Neural progenitor cell (in vitro differentiated cells): ENCODE measurements around the gene LZIC.

Experiments
- EZH2 ChIP-seq: fragments of 200-600 bp; sonication (generic); IDR thresholded peaks from 2 replicates; pipeline ENCODE4 v1.6.1; 2017; ENCODE audit warnings: antibody characterized with exemption, mild to moderate bottlenecking, moderate library complexity
- TF ChIP-seq, protein P1 (sequence below): fragments of 200-600 bp; sonication (generic); IDR thresholded peaks from 2 replicates; pipeline ENCODE4 v1.5.1; 2017; ENCODE audit warnings: antibody characterized with exemption, mild to moderate bottlenecking

DNA sequence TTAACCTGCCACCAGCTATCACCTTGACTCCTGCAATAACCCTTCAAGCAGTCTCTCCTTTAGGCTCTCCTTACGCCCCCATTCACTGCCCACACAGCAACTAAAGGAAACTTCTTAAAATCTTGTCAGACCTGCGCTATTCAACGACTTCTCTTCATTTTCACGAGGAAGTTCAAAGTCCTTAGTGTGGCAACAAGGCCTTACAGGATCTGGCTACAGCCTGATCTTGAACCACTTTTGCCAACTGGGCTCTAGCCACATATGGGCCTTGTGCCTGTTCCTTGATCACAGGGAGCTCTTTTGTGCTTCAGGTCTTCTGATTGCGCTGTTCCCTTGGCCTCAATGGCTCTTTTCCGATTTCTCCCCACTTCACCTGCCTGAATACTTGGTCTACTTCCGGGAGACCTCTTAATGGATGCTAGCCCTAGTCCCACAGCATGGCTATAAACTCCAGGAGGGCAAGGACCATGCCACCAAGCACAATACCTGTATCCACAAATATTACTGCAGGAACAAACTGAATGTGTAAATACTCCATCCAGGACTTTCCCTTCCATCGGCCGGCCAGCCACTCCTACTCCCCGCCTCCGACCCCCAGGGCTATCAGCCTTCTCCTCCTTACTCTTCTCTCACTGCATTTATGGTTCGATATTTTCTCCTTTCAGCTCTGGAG is 30.8 kb downstream of the LZIC start:
- TF ChIP-seq, protein P1, sequence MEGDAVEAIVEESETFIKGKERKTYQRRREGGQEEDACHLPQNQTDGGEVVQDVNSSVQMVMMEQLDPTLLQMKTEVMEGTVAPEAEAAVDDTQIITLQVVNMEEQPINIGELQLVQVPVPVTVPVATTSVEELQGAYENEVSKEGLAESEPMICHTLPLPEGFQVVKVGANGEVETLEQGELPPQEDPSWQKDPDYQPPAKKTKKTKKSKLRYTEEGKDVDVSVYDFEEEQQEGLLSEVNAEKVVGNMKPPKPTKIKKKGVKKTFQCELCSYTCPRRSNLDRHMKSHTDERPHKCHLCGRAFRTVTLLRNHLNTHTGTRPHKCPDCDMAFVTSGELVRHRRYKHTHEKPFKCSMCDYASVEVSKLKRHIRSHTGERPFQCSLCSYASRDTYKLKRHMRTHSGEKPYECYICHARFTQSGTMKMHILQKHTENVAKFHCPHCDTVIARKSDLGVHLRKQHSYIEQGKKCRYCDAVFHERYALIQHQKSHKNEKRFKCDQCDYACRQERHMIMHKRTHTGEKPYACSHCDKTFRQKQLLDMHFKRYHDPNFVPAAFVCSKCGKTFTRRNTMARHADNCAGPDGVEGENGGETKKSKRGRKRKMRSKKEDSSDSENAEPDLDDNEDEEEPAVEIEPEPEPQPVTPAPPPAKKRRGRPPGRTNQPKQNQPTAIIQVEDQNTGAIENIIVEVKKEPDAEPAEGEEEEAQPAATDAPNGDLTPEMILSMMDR, result no peak
- TF ChIP-seq EZH2, result no peak
